Testis (tissue), 2 donors: Measurements from ENCODE around the gene SAMD7.

Source experiments
- CTCF ChIP-seq, 3 experiments: fragments of 450-650 bp in 2 of 3; fragments of 200-600 bp in 1 of 3; sonication (generic) in 1 of 3; IDR thresholded peaks; one replicate each; pipeline ENCODE4 v1.5.1; 2016 to 2019; ENCODE audit warnings: antibody characterized with exemption in 3 of 3, mild to moderate bottlenecking in 2 of 3, moderate library complexity in 1 of 3
- POLR2A ChIP-seq: fragments of 450-650 bp; IDR thresholded peaks from one replicate; pipeline ENCODE4 v1.6.1; 2017; ENCODE audit warnings: antibody characterized with exemption, mild to moderate bottlenecking, moderate library complexity

GRCh38 chr3:169863458-169863899 lies 47.9 kb upstream of the SAMD7 start:
- TF ChIP-seq CTCF (IDR thresholded peaks at IDR 0.05) (peak; percentile 70 to 91 (median 85)), POLR2A (no peak)
